HepG2 (cell line): ENCODE results near the gene SYTL1.

Experiments
- FOXK1 ChIP-seq: sonication (generic); formaldehyde crosslinking; IDR thresholded peaks from 2 replicates; pipeline ENCODE4 v1.4.0; 2020; ENCODE audit warnings: low read depth, missing genetic modification reagents, borderline replicate concordance
- ZNF124 ChIP-seq: sonication (generic); formaldehyde crosslinking; IDR thresholded peaks from 2 replicates; pipeline ENCODE4 v1.4.0; 2020; ENCODE audit warnings: missing genetic modification reagents
- TF ChIP-seq, protein P1 (sequence below): sonication (generic); formaldehyde crosslinking; IDR thresholded peaks from 2 replicates; pipeline ENCODE4 v1.4.0; 2020; ENCODE audit warnings: mild to moderate bottlenecking, missing genetic modification reagents

DNA sequence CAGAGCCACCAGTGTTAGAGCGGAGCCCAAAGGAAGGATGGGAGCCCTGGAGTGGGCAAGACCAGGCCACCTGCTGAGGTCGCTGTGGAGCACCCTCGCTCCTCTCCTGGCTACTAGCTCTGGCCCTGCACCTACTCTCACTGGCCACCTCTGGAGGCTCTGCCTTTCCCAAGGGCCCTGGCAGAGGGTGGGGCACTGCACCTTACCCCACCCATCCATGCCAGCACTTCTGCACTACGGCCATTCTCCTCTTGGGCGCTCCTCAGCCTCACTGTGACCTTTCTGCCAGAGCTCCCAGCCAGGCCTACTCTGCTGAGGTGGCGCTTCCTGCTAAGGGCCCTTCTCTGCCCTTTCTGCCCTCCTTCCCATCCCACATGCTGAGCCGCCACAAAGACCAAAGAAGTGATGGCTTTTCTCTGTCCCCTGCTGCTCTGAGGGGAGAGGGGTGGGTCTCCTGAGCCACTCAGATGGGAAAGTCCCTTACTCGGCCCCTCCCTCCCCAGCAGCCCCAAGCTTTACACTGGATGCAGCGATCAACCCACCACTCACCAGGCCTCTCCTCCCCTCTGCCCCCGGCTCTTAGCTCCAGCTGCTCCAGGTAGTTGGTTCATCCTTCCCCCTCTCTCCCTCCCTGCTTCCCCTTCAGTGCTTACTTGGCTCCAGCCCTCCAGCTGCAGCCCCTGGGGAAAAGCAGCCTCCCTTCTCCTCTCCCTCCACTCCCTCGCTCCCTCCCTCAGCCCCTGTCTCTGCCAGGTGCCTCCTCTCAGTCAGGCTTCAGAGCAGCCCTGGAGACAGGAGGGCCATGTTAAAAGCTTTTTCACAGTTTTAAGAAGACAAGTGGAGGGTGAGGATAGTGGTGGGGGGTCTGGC is 34.7 kb upstream of the SYTL1 start:
- TF ChIP-seq, protein P1, sequence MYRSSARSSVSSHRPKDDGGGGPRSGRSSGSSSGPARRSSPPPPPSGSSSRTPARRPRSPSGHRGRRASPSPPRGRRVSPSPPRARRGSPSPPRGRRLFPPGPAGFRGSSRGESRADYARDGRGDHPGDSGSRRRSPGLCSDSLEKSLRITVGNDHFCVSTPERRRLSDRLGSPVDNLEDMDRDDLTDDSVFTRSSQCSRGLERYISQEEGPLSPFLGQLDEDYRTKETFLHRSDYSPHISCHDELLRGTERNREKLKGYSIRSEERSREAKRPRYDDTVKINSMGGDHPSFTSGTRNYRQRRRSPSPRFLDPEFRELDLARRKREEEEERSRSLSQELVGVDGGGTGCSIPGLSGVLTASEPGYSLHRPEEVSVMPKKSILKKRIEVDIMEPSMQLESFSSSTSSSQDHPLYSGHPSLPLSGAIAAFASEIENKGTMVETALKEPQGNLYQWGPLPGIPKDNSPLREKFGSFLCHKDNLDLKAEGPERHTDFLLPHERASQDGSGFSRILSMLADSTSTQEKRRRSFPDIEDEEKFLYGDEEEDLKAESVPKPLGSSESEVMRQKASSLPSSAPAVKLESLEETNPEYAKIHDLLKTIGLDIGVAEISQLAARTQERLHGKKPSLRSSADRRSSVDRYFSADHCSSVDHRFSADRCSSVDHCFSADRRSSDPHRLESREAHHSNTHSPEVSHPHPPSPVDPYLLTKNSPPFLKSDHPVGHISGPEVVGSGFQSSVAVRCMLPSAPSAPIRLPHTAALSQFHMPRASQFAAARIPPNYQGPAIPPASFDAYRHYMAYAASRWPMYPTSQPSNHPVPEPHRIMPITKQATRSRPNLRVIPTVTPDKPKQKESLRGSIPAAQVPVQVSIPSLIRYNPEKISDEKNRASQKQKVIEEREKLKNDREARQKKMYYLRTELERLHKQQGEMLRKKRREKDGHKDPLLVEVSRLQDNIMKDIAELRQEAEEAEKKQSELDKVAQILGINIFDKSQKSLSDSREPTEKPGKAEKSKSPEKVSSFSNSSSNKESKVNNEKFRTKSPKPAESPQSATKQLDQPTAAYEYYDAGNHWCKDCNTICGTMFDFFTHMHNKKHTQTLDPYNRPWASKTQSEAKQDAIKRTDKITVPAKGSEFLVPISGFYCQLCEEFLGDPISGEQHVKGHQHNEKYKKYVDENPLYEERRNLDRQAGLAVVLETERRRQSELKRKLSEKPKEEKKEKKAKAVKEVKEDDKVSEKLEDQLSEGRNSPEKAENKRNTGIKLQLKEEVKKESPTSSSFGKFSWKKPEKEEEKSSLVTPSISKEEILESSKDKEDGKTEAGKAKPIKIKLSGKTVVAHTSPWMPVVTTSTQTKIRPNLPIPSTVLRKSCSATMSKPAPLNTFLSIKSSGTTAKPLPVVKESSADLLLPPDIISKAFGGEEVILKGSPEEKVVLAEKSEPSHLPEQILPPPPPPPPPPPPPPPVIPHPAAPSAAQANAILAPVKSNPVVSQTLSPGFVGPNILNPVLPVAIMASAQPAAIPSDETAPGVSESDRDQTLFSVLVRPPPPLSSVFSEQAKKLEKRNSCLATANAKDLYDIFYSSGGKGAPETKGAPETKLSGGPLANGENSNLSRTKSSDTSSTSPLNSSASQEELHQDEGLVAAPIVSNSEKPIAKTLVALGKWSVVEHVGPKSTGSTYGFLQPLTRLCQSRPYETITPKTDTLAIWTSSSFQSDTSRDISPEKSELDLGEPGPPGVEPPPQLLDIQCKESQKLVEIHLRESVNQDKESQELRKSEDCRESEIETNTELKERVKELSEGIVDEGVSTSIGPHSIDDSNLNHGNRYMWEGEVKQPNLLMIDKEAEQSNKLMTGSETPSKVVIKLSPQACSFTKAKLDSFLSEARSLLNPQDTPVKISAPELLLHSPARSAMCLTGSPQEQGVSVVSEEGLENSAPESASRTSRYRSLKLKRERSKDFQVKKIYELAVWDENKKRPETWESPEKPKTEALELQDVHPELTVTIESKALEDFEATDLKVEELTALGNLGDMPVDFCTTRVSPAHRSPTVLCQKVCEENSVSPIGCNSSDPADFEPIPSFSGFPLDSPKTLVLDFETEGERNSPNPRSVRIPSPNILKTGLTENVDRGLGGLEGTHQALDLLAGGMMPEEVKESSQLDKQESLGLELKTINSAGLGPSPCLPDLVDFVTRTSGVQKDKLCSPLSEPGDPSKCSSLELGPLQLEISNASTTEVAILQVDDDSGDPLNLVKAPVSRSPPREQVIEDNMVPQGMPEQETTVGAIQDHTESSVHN, result no peak
- TF ChIP-seq FOXK1 (no peak), ZNF124 (CRISPR knock-in tag) (no peak)
